ENCODE data around the gene LRRC47. TPM values are rescaled to one million over a fixed set of nuclear protein-coding genes. Genes with fewer than 3 reads are reported as not detected.

The LRRC47 gene
- total and polyA plus RNA-seq, 2 of the 13 experiments (the other 11 are each of a cell fraction or from before 2014, with no cell fraction given) = 18.3 to 52.5 TPM

DNA sequence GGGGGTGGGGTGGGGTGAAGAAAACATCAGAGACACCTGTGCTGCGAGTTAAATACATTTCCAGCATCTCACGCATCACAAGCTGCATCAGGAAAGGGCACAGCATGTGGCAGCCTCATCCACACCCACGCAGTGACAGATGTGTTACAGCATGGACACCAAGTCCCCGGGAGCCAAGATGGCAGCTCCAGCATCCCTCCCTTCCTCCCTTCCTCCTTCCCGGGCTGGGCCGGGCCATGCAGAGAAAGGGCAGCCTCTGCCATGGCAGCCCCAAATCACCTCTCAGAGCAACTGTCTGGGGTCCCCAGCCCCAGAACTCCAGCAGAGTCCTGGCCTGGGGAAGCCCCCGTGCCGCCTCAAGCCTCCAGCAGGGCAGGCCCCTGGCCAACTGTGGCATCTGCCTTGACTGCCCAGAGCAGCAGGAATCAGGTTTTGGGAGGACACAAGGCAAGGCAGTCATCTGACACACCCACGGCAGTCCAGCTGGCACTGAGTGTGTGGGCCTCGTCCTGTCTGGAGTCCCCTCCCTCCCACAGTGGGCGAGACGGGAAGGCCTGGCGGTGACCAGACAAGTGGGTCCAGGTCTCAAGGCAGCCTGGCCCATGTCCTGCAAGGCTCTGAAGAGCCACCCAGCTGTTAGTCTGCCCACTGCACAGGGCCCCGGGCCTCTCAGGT, 17.6 kb downstream of the LRRC47 start (continued):
- TF ChIP-seq, protein P1, sequence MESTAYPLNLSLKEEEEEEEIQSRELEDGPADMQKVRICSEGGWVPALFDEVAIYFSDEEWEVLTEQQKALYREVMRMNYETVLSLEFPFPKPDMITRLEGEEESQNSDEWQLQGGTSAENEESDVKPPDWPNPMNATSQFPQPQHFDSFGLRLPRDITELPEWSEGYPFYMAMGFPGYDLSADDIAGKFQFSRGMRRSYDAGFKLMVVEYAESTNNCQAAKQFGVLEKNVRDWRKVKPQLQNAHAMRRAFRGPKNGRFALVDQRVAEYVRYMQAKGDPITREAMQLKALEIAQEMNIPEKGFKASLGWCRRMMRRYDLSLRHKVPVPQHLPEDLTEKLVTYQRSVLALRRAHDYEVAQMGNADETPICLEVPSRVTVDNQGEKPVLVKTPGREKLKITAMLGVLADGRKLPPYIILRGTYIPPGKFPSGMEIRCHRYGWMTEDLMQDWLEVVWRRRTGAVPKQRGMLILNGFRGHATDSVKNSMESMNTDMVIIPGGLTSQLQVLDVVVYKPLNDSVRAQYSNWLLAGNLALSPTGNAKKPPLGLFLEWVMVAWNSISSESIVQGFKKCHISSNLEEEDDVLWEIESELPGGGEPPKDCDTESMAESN (CRISPR knock-in tag; conservative IDR thresholded peaks at IDR 0.05) = 0 out of 2 replicates have a peak, but pooled peaks have one; percentile 2
- TF ChIP-seq MBD4 (IDR thresholded peaks at IDR 0.05; ENCODE audit: borderline replicate concordance, low read length) (no peak), MYC (CRISPR knock-in tag; IDR thresholded peaks at IDR 0.05; ENCODE audit: borderline replicate concordance) (peak; percentile 23; the same call in 1 of the 2 replicates), NONO (IDR thresholded peaks at IDR 0.05) (no peak), NONO (CRISPR knock-in tag; conservative IDR thresholded peaks at IDR 0.05) (peak; percentile 16; the same call in 1 of the 2 replicates), AGO2 (optimal IDR thresholded peaks at IDR 0.05; ENCODE audit: low read depth, low read length) (peak; percentile 94), NCOA1 (CRISPR knock-in tag; IDR thresholded peaks at IDR 0.05) (peak; percentile 30; the same call in 1 of the 2 replicates), POLR2A (IDR thresholded peaks at IDR 0.05; ENCODE audit: insufficient read depth in 1 of 2, low read depth in 2 of 2, low read length in 2 of 2) (0 out of 4 replicates have a peak, but pooled peaks of 1 of the 2 experiments have one; percentile 35), AKAP8 (CRISPR knock-in tag; IDR thresholded peaks at IDR 0.05) (peak; percentile 89; the same call in 1 of the 2 replicates), RBM39 (IDR thresholded peaks at IDR 0.05; ENCODE audit: low read depth, low read length, poor library complexity, severe bottlenecking) (peak; percentile 43)
- TF ChIP-seq, protein P2, sequence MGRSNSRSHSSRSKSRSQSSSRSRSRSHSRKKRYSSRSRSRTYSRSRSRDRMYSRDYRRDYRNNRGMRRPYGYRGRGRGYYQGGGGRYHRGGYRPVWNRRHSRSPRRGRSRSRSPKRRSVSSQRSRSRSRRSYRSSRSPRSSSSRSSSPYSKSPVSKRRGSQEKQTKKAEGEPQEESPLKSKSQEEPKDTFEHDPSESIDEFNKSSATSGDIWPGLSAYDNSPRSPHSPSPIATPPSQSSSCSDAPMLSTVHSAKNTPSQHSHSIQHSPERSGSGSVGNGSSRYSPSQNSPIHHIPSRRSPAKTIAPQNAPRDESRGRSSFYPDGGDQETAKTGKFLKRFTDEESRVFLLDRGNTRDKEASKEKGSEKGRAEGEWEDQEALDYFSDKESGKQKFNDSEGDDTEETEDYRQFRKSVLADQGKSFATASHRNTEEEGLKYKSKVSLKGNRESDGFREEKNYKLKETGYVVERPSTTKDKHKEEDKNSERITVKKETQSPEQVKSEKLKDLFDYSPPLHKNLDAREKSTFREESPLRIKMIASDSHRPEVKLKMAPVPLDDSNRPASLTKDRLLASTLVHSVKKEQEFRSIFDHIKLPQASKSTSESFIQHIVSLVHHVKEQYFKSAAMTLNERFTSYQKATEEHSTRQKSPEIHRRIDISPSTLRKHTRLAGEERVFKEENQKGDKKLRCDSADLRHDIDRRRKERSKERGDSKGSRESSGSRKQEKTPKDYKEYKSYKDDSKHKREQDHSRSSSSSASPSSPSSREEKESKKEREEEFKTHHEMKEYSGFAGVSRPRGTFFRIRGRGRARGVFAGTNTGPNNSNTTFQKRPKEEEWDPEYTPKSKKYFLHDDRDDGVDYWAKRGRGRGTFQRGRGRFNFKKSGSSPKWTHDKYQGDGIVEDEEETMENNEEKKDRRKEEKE (IDR thresholded peaks at IDR 0.05) = no peak
